Parathyroid adenoma (tissue), 2 donors: Measurements from ENCODE around the gene RNF223.
"Not testable (repeated sequence)": the region's sequence is repeated elsewhere in the genome, so short reads cannot be mapped to it uniquely, and the experiment has no call there.

ENCODE experiments used
- H2AFZ ChIP-seq: fragments of 300-600 bp; sonication (generic); one replicate; pipeline ENCODE4 v1.7.0; 2017; ENCODE audit warnings: antibody characterized with exemption, mild to moderate bottlenecking
- H3K27ac ChIP-seq: fragments of 300-600 bp; sonication (generic); one replicate; pipeline ENCODE4 v1.7.0; 2017
- H3K27me3 ChIP-seq: fragments of 300-600 bp; sonication (generic); one replicate; pipeline ENCODE4 v1.7.0; 2017; ENCODE audit warnings: low read length; ENCODE audit not compliant: control insufficient read depth, insufficient read depth
- H3K36me3 ChIP-seq: fragments of 300-600 bp; sonication (generic); one replicate; pipeline ENCODE4 v1.7.0; 2017; ENCODE audit warnings: low read length; ENCODE audit not compliant: control insufficient read depth, insufficient read depth
- H3K4me1 ChIP-seq: fragments of 300-600 bp; sonication (generic); one replicate; pipeline ENCODE4 v1.7.0; 2017; ENCODE audit warnings: control low read depth
- H3K4me2 ChIP-seq: fragments of 300-600 bp; sonication (generic); one replicate; pipeline ENCODE4 v1.7.0; 2017; ENCODE audit warnings: low read length
- H3K4me3 ChIP-seq: fragments of 300-600 bp; sonication (generic); one replicate; pipeline ENCODE4 v1.7.0; 2017; ENCODE audit warnings: low read depth, low read length
- H3K79me2 ChIP-seq: fragments of 300-600 bp; sonication (generic); one replicate; pipeline ENCODE4 v1.7.0; 2017; ENCODE audit warnings: control low read depth
- H3K9ac ChIP-seq: fragments of 300-600 bp; sonication (generic); one replicate; pipeline ENCODE4 v1.7.0; 2017; ENCODE audit warnings: mild to moderate bottlenecking
- H3K9me3 ChIP-seq: fragments of 300-600 bp; sonication (generic); one replicate; pipeline ENCODE4 v1.7.0; 2017; ENCODE audit warnings: low read length; ENCODE audit not compliant: control insufficient read depth
- CTCF ChIP-seq: fragments of 300-600 bp; sonication (generic); IDR thresholded peaks from one replicate; pipeline ENCODE4 v1.7.0; 2017; ENCODE audit warnings: antibody characterized with exemption, mild to moderate bottlenecking
- donor health status: primary hyperparathyroidism.

The RNF223 gene

GRCh38 chr1:1031659-1032235 is 42.4 kb downstream of the RNF223 start:
- Histone ChIP-seq H3K4me1 (no peaks in the 10 kb centered on the region), H3K27ac (no peak overlapping the region), H3K4me2 (no peak overlapping the region), H2AFZ (no peak overlapping the region), H3K9ac (no peak overlapping the region), H3K4me3 (no peak overlapping the region), H3K79me2 (no peaks in the 10 kb centered on the region), H3K36me3 (no peaks in the 10 kb centered on the region), H3K27me3 (no peaks in the 10 kb centered on the region), H3K9me3 (no peaks in the 10 kb centered on the region)
- TF ChIP-seq CTCF = no peak

GRCh38 chr1:1030867-1031658 is 43.0 kb downstream of the RNF223 start:
- not testable (repeated sequence) for H3K4me2 ChIP-seq, H3K27me3 ChIP-seq, H3K9ac ChIP-seq, H2AFZ ChIP-seq, H3K4me3 ChIP-seq, H3K4me1 ChIP-seq, H3K9me3 ChIP-seq, H3K27ac ChIP-seq, H3K36me3 ChIP-seq, H3K79me2 ChIP-seq

GRCh38 chr1:1027791-1028190 is 46.3 kb downstream of the RNF223 start:
- H3K9ac ChIP-seq = no peak overlapping the region
- no peak overlapping the region for H3K4me2 ChIP-seq
- no peaks in the 10 kb centered on the region for H3K27me3 ChIP-seq
- TF ChIP-seq CTCF = no peak
- no peaks in the 10 kb centered on the region for H3K4me1 ChIP-seq
- H3K36me3 ChIP-seq = no peaks in the 10 kb centered on the region
- no peaks in the 10 kb centered on the region for H3K79me2 ChIP-seq
- no peak overlapping the region for H3K27ac ChIP-seq
- H2AFZ ChIP-seq = no peak overlapping the region
- no peak overlapping the region for H3K4me3 ChIP-seq
- no peaks in the 10 kb centered on the region for H3K9me3 ChIP-seq

- H3K9me3 ChIP-seq = no peaks in the 10 kb centered on the region
- H3K4me1 ChIP-seq = no peaks in the 10 kb centered on the region
- no peak overlapping the region for H3K9ac ChIP-seq
- H3K36me3 ChIP-seq = no peaks in the 10 kb centered on the region
- H3K4me2 ChIP-seq = no peak overlapping the region
- H3K79me2 ChIP-seq = no peaks in the 10 kb centered on the region
- TF ChIP-seq CTCF = no peak
- no peak overlapping the region for H3K27ac ChIP-seq
- no peak overlapping the region for H3K4me3 ChIP-seq
- H2AFZ ChIP-seq = no peak overlapping the region
- no peaks in the 10 kb centered on the region for H3K27me3 ChIP-seq
Observed at GRCh38 chr1:1026599-1027413, 47.3 kb downstream of the RNF223 start.

- Histone ChIP-seq H3K27ac (no peak overlapping the region), H3K79me2 (no peaks in the 10 kb centered on the region), H3K4me3 (no peak overlapping the region), H3K4me1 (no peaks in the 10 kb centered on the region), H3K36me3 (no peaks in the 10 kb centered on the region), H3K9me3 (no peaks in the 10 kb centered on the region), H3K27me3 (no peaks in the 10 kb centered on the region), H3K9ac (no peak overlapping the region), H3K4me2 (no peak overlapping the region), H2AFZ (no peak overlapping the region)
- TF ChIP-seq CTCF = no peak
Observed at GRCh38 chr1:1025730-1026129, 48.4 kb downstream of the RNF223 start.
